Lower lobe of right lung (tissue), 2 donors: ENCODE measurements around the gene ACTR3. TPM values are rescaled to one million over a fixed set of nuclear protein-coding genes. Genes with fewer than 3 reads are reported as not detected.

Experiments
- ATAC-seq, 2 donors: fragments of 200-7000 bp; cut with Tn5 transposase; one replicate each; pipeline ENCODE4 v1.9.1; 2020 to 2022; ENCODE audit warnings: mild to moderate bottlenecking in 2 of 2, moderate library complexity in 2 of 2
- DNase-seq: peaks from one replicate; pipeline ENCODE4 v3.0.0-alpha.2; 2020
- H3K27ac ChIP-seq: fragments of 200-600 bp; one replicate; pipeline ENCODE4 v1.8.0; 2022
- H3K27me3 ChIP-seq: fragments of 200-600 bp; one replicate; pipeline ENCODE4 v1.8.0; 2022; ENCODE audit warnings: low read depth
- H3K36me3 ChIP-seq: fragments of 200-600 bp; one replicate; pipeline ENCODE4 v1.8.0; 2022; ENCODE audit warnings: mild to moderate bottlenecking
- H3K4me1 ChIP-seq: fragments of 200-600 bp; one replicate; pipeline ENCODE4 v1.8.0; 2022
- H3K4me3 ChIP-seq: fragments of 200-600 bp; one replicate; pipeline ENCODE4 v1.8.0; 2022; ENCODE audit warnings: mild to moderate bottlenecking
- H3K9me3 ChIP-seq: fragments of 200-600 bp; one replicate; pipeline ENCODE4 v1.8.0; 2022
- CTCF ChIP-seq: fragments of 200-600 bp; IDR thresholded peaks from one replicate; pipeline ENCODE4 v1.8.0; 2022; ENCODE audit warnings: antibody characterized with exemption, mild to moderate bottlenecking
- intact Hi-C: fragments of 100-400 bp; cut with DNase I; formaldehyde crosslinking; loops from one replicate; pipeline ENCODE4 v1.11.0; 2022
- total RNA-seq: library from RNA; stranded (reverse); fragmentation: NEBNext Ultra II Directional; extraction: Animal tissue kit (Norgen Biotek cat#: 25700); gene quantifications from one replicate; pipeline ENCODE4 v1.2.1, GENCODE V29; 2021
- donor health status: DM: no; HTN: yes; CAD: no; lungs with severe emphysema.

Gene ACTR3
- total RNA-seq, 1 donor from 2014 or later, result 269 TPM

DNA sequence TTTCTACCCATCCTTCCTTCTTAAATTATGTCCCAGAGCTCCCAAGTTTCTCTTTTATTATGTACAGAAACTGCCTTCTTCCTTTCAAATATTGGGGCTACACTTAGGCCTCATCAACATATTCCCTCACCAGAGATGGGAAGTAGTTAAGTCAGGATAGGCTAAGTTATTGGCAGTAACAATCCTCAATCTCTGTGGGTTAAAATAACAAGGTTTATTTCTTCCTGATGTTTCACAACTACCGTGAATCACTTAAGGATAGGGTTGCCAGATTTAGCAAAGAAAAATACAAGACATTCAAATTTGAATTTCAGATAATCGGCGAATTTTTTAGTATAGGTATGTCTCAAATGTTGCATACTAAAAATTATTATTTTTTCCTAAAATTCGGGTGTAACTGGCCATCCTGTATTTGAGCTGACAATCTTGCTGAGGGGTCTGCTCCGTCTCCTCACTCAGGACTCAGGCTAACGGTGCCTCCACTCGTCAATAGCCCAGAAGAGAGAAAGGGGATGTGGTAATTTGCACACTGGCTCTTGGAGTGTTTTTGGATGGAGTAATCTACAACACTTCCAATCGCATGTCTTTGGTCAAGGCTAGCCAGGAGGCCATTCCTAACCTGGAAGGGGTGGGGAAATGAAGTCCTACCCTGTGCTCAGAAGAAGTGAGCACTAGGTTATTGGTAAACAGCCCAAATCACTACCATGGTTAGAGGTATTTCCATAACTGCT, 91.7 kb downstream of the ACTR3 start:
- H3K4me1 ChIP-seq, result no peaks in the 10 kb centered on the region
- H3K9me3 ChIP-seq, result peaks cover 6% of the 10 kb centered on the region
- TF ChIP-seq CTCF, result no peak
- H3K27me3 ChIP-seq, result no peaks in the 10 kb centered on the region
- intact Hi-C loops, result no loop called here
- H3K36me3 ChIP-seq, result no peaks in the 10 kb centered on the region
- no peak overlapping the region for H3K27ac ChIP-seq
- DNase-seq (no peak), ATAC-seq (no peak)
- no peak overlapping the region for H3K4me3 ChIP-seq

DNA sequence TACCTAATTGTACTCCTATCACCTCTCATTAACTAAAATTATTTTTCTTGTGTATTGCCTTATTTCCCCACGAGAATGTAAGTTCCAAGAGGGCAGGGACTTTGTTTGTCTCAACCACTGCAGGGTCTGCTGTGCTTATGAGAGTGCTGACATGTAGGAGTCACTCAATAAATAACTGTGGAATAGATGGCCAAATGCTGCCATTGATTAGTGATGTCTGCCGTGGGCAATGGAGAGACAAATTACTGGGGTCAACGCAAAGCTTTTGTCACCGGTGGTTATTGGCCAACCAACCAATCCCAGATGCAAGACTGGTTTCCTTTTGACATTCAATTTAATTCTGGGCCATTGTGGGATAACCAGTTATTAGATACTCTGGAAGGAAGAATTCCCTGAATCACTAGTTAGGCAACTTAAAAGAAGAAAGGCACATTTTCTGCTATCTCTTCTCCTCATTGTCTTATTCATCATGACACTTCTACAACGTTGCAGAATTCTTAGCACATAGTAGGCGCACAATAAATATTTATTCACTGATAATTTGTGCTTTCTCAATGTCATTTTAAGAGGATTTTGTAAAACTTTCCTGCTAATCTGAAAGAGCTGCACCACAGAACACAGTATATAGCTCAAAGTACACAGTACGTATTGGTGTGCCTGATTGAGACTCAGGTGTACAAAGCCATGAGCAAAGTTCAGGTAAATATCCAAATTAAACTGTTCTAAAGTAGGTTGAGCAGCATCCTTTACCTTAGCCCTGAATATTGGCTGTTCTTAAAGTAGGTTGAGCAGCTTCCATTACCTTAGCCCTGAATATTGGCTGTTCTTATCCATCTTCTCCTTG, 95.9 kb downstream of the ACTR3 start:
- ATAC-seq (no peak), DNase-seq (no peak)
- H3K27ac ChIP-seq, result no peak overlapping the region
- no peak overlapping the region for H3K4me3 ChIP-seq
- H3K27me3 ChIP-seq, result no peaks in the 10 kb centered on the region
- no peaks in the 10 kb centered on the region for H3K4me1 ChIP-seq
- intact Hi-C loops, result no loop called here
- no peaks in the 10 kb centered on the region for H3K36me3 ChIP-seq
- H3K9me3 ChIP-seq, result no peaks in the 10 kb centered on the region
- TF ChIP-seq CTCF, result no peak

GRCh38 chr2:113986762-113987290, 96.9 kb downstream of the ACTR3 start:
- Histone ChIP-seq H3K4me3 (no peak overlapping the region), H3K36me3 (no peaks in the 10 kb centered on the region), H3K4me1 (no peaks in the 10 kb centered on the region), H3K27ac (no peak overlapping the region), H3K9me3 (no peaks in the 10 kb centered on the region), H3K27me3 (no peaks in the 10 kb centered on the region)
- intact Hi-C loops, result no loop called here
- DNase-seq, result no peak
- no peak for TF ChIP-seq CTCF
- ATAC-seq, result no peak

GRCh38 chr2:113992090-113992489, 102.2 kb downstream of the ACTR3 start:
- no peak for TF ChIP-seq CTCF
- Histone ChIP-seq H3K36me3 (no peaks in the 10 kb centered on the region), H3K27me3 (no peaks in the 10 kb centered on the region), H3K9me3 (no peaks in the 10 kb centered on the region), H3K4me1 (no peaks in the 10 kb centered on the region), H3K4me3 (no peak overlapping the region), H3K27ac (no peak overlapping the region)
- DNase-seq, result no peak
- ATAC-seq, result no peak
- intact Hi-C loops, result no loop called here

DNA sequence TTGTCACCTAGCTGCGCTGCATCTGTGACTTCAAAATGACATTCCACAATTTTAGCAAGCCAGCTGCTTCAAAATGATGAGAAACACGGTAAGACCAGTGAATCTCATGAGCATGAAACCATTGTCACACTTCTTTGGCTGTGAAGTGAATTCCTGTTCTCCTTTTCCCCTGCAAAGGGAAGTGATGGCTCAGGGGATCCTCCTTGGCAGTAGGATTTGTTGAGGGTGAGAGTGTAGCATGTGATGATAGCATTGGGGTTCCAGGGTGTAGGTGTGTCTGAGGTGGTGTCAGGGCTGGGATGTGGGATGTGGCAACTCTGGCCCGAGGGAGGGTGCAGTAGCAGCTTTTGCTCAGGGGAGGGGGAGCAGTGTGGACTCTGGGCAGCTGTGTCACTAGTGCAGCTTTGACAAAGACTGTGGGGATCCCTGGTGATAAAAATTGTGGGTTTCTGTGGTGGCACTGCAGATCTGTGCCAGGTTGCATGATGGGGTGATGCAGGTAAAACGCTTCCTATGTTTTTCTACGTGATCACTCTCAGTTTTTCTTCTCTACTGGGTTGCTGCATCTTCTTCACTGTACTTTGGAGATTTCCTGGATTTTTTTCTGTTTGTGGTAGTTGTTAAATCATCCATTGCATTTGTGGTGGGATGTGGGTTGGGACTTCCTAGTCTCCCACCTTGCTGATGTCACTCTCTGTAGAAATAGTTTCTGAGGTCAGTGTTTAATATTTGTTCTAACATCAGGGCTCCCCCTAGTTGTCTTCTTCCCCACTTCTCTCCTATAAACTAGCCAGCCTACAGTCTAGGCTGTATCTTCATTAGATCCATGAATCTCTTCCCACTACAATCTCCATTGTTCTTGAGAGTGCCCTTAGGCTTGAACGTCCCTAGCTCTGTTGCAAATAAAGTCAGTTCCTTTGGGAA, 107.0 kb downstream of the ACTR3 start:
- DNase-seq (no peak), ATAC-seq (no peak)
- intact Hi-C loops, result no loop called here
- TF ChIP-seq CTCF, result no peak
- Histone ChIP-seq H3K9me3 (no peaks in the 10 kb centered on the region), H3K27me3 (no peaks in the 10 kb centered on the region), H3K27ac (no peak overlapping the region), H3K4me3 (no peak overlapping the region), H3K36me3 (no peaks in the 10 kb centered on the region), H3K4me1 (no peaks in the 10 kb centered on the region)
